ENCODE measurements around the gene GALNTL6. TPM values are rescaled to one million over a fixed set of nuclear protein-coding genes. Genes with fewer than 3 reads are reported as not detected.

The GALNTL6 gene
- total RNA-seq, 1 donor from 2014 or later: not detected

DNA sequence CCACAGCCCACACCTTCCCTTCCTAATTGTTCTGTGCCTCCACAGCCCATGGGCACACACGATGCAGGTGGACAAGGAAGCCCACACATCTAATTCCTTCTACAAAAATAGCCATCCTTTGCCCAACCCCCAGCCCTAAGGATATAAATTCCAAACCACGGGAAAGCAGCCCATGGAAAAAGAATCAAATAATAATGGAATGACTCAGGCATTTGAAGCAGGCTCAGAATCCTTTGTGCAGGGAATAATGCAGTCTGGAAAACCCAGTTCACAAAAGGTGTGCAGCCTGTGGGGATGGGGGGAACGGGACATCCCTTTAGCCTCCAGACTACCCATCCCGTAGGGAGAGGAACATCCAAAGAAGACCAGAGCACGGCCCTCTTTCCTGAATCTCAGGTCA, 1013.1 kb downstream of the GALNTL6 start:
- H3K9me3 ChIP-seq (replicated peaks): no peaks in the 10 kb centered on the region
- no peak overlapping the region for H3K27ac ChIP-seq (replicated peaks)
- intact Hi-C loops (cut with micrococcal nuclease): no loop called here
- no peaks in the 10 kb centered on the region for H3K36me3 ChIP-seq
- DNase-seq: no peak
- no peaks in the 10 kb centered on the region for H3K27me3 ChIP-seq (ENCODE audit: low read depth)
- no peaks in the 10 kb centered on the region for H3K4me1 ChIP-seq
- TF ChIP-seq, protein P1, sequence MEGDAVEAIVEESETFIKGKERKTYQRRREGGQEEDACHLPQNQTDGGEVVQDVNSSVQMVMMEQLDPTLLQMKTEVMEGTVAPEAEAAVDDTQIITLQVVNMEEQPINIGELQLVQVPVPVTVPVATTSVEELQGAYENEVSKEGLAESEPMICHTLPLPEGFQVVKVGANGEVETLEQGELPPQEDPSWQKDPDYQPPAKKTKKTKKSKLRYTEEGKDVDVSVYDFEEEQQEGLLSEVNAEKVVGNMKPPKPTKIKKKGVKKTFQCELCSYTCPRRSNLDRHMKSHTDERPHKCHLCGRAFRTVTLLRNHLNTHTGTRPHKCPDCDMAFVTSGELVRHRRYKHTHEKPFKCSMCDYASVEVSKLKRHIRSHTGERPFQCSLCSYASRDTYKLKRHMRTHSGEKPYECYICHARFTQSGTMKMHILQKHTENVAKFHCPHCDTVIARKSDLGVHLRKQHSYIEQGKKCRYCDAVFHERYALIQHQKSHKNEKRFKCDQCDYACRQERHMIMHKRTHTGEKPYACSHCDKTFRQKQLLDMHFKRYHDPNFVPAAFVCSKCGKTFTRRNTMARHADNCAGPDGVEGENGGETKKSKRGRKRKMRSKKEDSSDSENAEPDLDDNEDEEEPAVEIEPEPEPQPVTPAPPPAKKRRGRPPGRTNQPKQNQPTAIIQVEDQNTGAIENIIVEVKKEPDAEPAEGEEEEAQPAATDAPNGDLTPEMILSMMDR (IDR thresholded peaks at IDR 0.05; ENCODE audit: borderline replicate concordance): no peak
- no peak overlapping the region for H3K4me3 ChIP-seq

DNA sequence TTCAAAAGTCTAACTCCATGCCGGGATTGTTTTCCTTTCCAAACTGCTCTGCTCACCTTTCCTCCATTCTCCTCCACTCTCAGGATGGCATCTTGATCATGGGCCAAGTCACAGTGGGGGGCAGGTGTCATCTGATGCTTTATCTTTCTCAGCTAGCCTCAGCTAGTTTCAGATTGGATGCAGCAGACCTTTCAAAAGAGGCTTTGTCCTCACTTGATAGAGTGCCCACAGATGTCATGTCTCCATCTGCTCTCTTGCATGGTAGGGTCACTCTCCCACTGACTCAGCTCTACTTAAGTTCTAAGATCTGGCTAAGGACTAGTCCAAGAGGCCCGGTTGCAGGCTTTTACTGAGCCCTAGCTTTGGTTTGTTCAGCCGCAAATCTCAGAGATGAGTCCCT, 1013.7 kb downstream of the GALNTL6 start:
- TF ChIP-seq, protein P1 (IDR thresholded peaks at IDR 0.05; ENCODE audit: borderline replicate concordance): no peak
- H3K4me3 ChIP-seq: no peak overlapping the region
- no peaks in the 10 kb centered on the region for H3K27me3 ChIP-seq (ENCODE audit: low read depth)
- no peak overlapping the region for H3K27ac ChIP-seq (replicated peaks)
- no peaks in the 10 kb centered on the region for H3K36me3 ChIP-seq
- H3K4me1 ChIP-seq: no peaks in the 10 kb centered on the region
- H3K9me3 ChIP-seq (replicated peaks): no peaks in the 10 kb centered on the region
- DNase-seq: no peak
- intact Hi-C loops (cut with micrococcal nuclease): no loop called here

DNA sequence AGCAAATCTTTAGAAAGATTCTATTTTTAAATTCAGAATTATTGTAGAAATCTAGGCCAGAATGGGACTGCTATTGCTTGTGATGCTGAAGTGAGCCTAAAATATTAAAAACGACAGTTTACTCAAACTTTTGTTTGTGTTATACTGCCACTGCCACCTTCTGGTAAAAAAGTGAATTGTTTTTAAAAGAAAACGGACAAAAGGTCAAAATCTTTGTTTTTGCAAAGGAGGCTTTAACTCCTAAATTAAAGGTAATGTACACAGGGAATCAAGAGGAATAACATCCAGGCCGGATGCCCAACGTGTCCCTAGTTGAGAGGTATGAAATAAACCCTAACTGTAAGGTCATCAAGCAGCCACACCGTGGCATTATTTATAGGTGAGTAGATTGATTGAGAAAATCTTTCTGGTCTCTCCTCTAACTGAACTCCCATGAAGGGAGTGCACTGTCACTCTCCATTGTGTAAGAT, 1017.1 kb downstream of the GALNTL6 start:
- no peaks in the 10 kb centered on the region for H3K4me1 ChIP-seq
- H3K9me3 ChIP-seq (replicated peaks): no peaks in the 10 kb centered on the region
- TF ChIP-seq, protein P1 (IDR thresholded peaks at IDR 0.05; ENCODE audit: borderline replicate concordance): peak; percentile 66
- H3K36me3 ChIP-seq: no peaks in the 10 kb centered on the region
- H3K27me3 ChIP-seq (ENCODE audit: low read depth): no peaks in the 10 kb centered on the region
- H3K27ac ChIP-seq (replicated peaks): no peak overlapping the region
- DNase-seq: no peak
- no peak overlapping the region for H3K4me3 ChIP-seq
- intact Hi-C loops (cut with micrococcal nuclease): no loop called here

DNA sequence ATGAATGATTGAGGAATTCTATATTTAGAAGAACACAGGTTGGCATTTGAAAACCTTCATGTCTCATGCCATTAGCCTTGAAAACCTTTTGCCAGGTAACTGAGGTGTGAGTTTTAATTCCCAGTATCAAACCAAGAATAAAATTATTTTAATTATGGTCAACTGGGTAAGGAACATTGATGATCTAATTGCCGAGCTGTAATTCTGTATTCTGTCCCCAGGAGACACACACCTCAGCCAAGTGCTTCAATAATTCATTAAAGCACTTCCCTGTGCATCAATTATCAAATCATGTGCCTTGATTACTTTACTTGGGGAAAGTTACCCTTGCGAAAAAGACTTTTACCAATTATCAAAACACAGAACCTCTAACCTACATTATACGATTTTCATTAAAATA, 1023.5 kb downstream of the GALNTL6 start:
- intact Hi-C loops (cut with micrococcal nuclease): no loop called here
- H3K27ac ChIP-seq (replicated peaks): no peak overlapping the region
- no peaks in the 10 kb centered on the region for H3K9me3 ChIP-seq (replicated peaks)
- no peaks in the 10 kb centered on the region for H3K36me3 ChIP-seq
- no peak for DNase-seq
- no peaks in the 10 kb centered on the region for H3K27me3 ChIP-seq (ENCODE audit: low read depth)
- H3K4me1 ChIP-seq: no peaks in the 10 kb centered on the region
- H3K4me3 ChIP-seq: no peak overlapping the region
- TF ChIP-seq, protein P1 (IDR thresholded peaks at IDR 0.05; ENCODE audit: borderline replicate concordance): no peak

DNA sequence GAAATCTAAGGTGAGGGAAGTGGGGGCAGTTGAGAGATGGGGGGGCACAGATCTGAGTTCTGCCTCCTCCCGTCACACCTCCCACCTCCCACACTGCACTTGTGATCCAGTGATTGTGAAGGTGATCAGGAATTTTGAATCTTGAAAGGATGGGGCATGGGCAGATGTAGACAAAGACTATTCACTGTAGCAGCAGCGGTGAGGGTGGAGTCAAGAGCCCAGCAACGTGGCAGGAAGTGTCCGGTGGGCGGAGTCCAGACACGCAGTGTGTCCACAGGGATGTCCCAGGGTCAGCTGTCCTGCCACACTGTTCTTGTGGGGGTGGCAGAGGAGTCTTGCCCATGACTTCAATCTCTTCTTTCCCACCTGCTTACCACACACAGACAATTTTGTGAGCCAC, 1024.9 kb downstream of the GALNTL6 start:
- Histone ChIP-seq H3K4me1 (no peaks in the 10 kb centered on the region), H3K4me3 (no peak overlapping the region), H3K9me3 (replicated peaks) (no peaks in the 10 kb centered on the region), H3K36me3 (no peaks in the 10 kb centered on the region), H3K27me3 (ENCODE audit: low read depth) (no peaks in the 10 kb centered on the region), H3K27ac (replicated peaks) (no peak overlapping the region)
- intact Hi-C loops (cut with micrococcal nuclease): no loop called here
- DNase-seq: no peak
- TF ChIP-seq, protein P1 (IDR thresholded peaks at IDR 0.05; ENCODE audit: borderline replicate concordance): no peak

DNA sequence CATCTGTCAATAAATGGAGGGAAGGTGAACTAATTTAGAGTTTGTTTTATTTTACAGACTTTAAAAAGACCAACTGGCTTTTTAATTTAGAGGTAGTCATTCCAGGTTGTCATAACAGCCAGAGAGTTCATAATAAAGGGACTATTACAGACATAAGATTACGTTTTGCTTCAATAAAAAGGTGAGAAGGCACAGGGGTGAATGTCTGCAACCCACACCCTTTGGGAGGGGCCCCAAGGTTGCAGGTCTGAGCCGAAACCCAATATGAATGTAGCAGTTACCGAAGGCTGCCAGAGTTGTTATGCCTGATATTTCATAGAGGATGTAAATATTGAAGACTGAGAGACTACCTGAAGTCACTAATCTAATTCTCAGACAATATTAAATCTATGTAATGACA, 1025.7 kb downstream of the GALNTL6 start:
- intact Hi-C loops (cut with micrococcal nuclease): no loop called here
- TF ChIP-seq, protein P1 (IDR thresholded peaks at IDR 0.05; ENCODE audit: borderline replicate concordance): no peak
- H3K27me3 ChIP-seq (ENCODE audit: low read depth): no peaks in the 10 kb centered on the region

More for the DNA sequence above, 1025.7 kb downstream of the GALNTL6 start:
- H3K36me3 ChIP-seq: no peaks in the 10 kb centered on the region
- no peak overlapping the region for H3K4me3 ChIP-seq
- no peaks in the 10 kb centered on the region for H3K4me1 ChIP-seq
- no peak overlapping the region for H3K27ac ChIP-seq (replicated peaks)
- DNase-seq: no peak
- no peaks in the 10 kb centered on the region for H3K9me3 ChIP-seq (replicated peaks)

All from left ventricle myocardium inferior (tissue), 1 donor.